Measurements from ENCODE around the gene IMMP1L.

DNA sequence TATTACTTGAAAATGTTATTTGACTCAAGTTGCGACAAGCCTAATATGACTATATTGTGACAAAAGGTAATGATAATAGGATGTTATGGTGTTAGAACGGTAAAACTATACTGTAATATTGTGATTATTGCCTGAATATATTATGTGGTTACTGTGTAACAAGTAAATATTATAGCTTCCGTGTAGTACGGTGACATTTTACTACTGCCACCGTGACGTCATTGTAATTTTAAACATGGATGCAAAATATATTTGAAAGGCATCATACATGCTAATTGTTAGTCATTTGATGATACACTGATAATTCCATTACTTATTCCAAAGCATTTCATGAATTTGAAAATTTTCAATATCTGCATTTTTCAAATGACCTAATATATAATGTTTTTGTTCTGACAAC lies 2.7 kb upstream of the IMMP1L start:
- no peak for TF ChIP-seq CTCF (IDR thresholded peaks at IDR 0.05)
- no peak for TF ChIP-seq POLR2A (IDR thresholded peaks at IDR 0.05)
- TF ChIP-seq POLR2AphosphoS5 (IDR thresholded peaks at IDR 0.05) = no peak
- TF ChIP-seq EP300 (IDR thresholded peaks at IDR 0.05) = no peak
